Inflammatory macrophage treated with lipopolysaccharide for 1 hour (primary cell): ENCODE data around the gene OSMR.

Experiments
- DNase-seq, 2 donors: peaks; one replicate each; pipeline ENCODE4 v3.0.0-alpha.2; 2020 to 2022

OSMR gene

GRCh38 chr5:38874948-38875456, 29.2 kb downstream of the OSMR start:
- no peak for DNase-seq

GRCh38 chr5:38878391-38879077, 32.7 kb downstream of the OSMR start:
- DNase-seq = no peak

GRCh38 chr5:38879078-38879460, 33.3 kb downstream of the OSMR start:
- no peak for DNase-seq

GRCh38 chr5:38883842-38884241, 38.0 kb downstream of the OSMR start:
- no peak for DNase-seq

- no peak for DNase-seq
Measured at GRCh38 chr5:38885208-38885607, 39.4 kb downstream of the OSMR start.

- DNase-seq = no peak
Measured at GRCh38 chr5:38888041-38888440, 42.2 kb downstream of the OSMR start.

GRCh38 chr5:38889424-38889823, 43.6 kb downstream of the OSMR start:
- no peak for DNase-seq

- no peak for DNase-seq
Measured at GRCh38 chr5:38891563-38891962, 45.8 kb downstream of the OSMR start.

GRCh38 chr5:38892363-38892762, 46.6 kb downstream of the OSMR start:
- DNase-seq = no peak

GRCh38 chr5:38896760-38897159, 50.9 kb downstream of the OSMR start:
- no peak for DNase-seq

GRCh38 chr5:38899936-38900335, 54.1 kb downstream of the OSMR start:
- DNase-seq = no peak

GRCh38 chr5:38905516-38905915, 59.7 kb downstream of the OSMR start:
- no peak for DNase-seq

GRCh38 chr5:38906503-38906902, 60.7 kb downstream of the OSMR start:
- no peak for DNase-seq

GRCh38 chr5:38911933-38912332, 66.1 kb downstream of the OSMR start:
- DNase-seq = no peak

GRCh38 chr5:38913714-38914113, 67.9 kb downstream of the OSMR start:
- DNase-seq = no peak

GRCh38 chr5:38916802-38917201, 71.0 kb downstream of the OSMR start:
- DNase-seq = no peak

- DNase-seq = no peak
Measured at GRCh38 chr5:38921174-38921573, 75.4 kb downstream of the OSMR start.

GRCh38 chr5:38922199-38922598, 76.4 kb downstream of the OSMR start:
- DNase-seq = peak; percentile 12 to 46

GRCh38 chr5:38923661-38924451, 78.0 kb downstream of the OSMR start:
- DNase-seq = no peak

- DNase-seq = no peak
Measured at GRCh38 chr5:38925154-38925925, 79.5 kb downstream of the OSMR start.

- no peak for DNase-seq
Measured at GRCh38 chr5:38926121-38926520, 80.3 kb downstream of the OSMR start.

- DNase-seq = no peak
Measured at GRCh38 chr5:38927470-38927869, 81.7 kb downstream of the OSMR start.

GRCh38 chr5:38929838-38930237, 84.0 kb downstream of the OSMR start:
- DNase-seq = no peak

GRCh38 chr5:38931731-38932130, 85.9 kb downstream of the OSMR start:
- DNase-seq = no peak
